GM12878 (cell line): ENCODE data around the gene TMEM45A.

Experiments used
- CBX5 ChIP-seq: sonication (generic); IDR thresholded peaks from 2 replicates; pipeline ENCODE4 v1.6.1; 2016; ENCODE audit warnings: low read depth, moderate library complexity, mild to moderate bottlenecking, inconsistent platforms
- CREB1 ChIP-seq: IDR thresholded peaks from 2 replicates; pipeline ENCODE4 v1.6.1; 2012; ENCODE audit warnings: low read depth, mild to moderate bottlenecking, inconsistent platforms
- FOXM1 ChIP-seq: IDR thresholded peaks from 2 replicates; pipeline ENCODE4 v1.6.1; 2012; ENCODE audit warnings: low read depth, mild to moderate bottlenecking, inconsistent platforms, low read length, moderate library complexity

GRCh38 chr3:100561459-100562158 is 69.2 kb downstream of the TMEM45A start:
- no peak for TF ChIP-seq CREB1
- TF ChIP-seq CBX5 = no peak
- no peak for TF ChIP-seq FOXM1
